Glutamatergic neuron (in vitro differentiated cells): ENCODE measurements around the gene ABHD15. TPM values are rescaled to one million over a fixed set of nuclear protein-coding genes. Genes with fewer than 3 reads are reported as not detected.

ENCODE experiments used
- DNase-seq: peaks from one replicate; pipeline ENCODE4 v3.0.0; 2022
- H3K27ac Mint-ChIP-seq: one replicate; pipeline ENCODE4 v1.8.0; 2020; ENCODE audit warnings: mild to moderate bottlenecking, mixed read lengths, inconsistent platforms; ENCODE audit not compliant: unreplicated experiment
- H3K27me3 Mint-ChIP-seq: one replicate; pipeline ENCODE4 v1.8.0; 2020; ENCODE audit warnings: mild to moderate bottlenecking, moderate library complexity, mixed read lengths, inconsistent platforms; ENCODE audit not compliant: unreplicated experiment
- H3K36me3 Mint-ChIP-seq: one replicate; pipeline ENCODE4 v1.8.0; 2020; ENCODE audit warnings: mild to moderate bottlenecking, mixed read lengths, inconsistent platforms; ENCODE audit not compliant: unreplicated experiment
- H3K4me1 Mint-ChIP-seq: one replicate; pipeline ENCODE4 v1.8.0; 2020; ENCODE audit warnings: mild to moderate bottlenecking, low read depth, mixed read lengths, inconsistent platforms; ENCODE audit not compliant: unreplicated experiment
- H3K4me3 Mint-ChIP-seq: one replicate; pipeline ENCODE4 v1.8.0; 2020; ENCODE audit warnings: mild to moderate bottlenecking, mixed read lengths, inconsistent platforms; ENCODE audit not compliant: unreplicated experiment
- H3K9me3 Mint-ChIP-seq: one replicate; pipeline ENCODE4 v1.8.0; 2020; ENCODE audit warnings: mild to moderate bottlenecking, moderate library complexity, mixed read lengths, inconsistent platforms; ENCODE audit not compliant: unreplicated experiment
- total RNA-seq: library from RNA; stranded (reverse); fragmentation: NEBNext Ultra II Directional; extraction: Animal tissue kit (Norgen Biotek cat#: 25700); gene quantifications from one replicate; pipeline ENCODE4 v1.2.1, GENCODE V29; 2021; ENCODE audit not compliant: unreplicated experiment
- TF ChIP-seq, protein P1 (sequence below): fragments of 200-600 bp; sonication (generic); IDR thresholded peaks from one replicate; pipeline ENCODE4 v1.5.0; 2021; ENCODE audit not compliant: partially characterized antibody, unreplicated experiment

Gene ABHD15
- total RNA-seq, 1 donor from 2014 or later: 2.5 TPM

DNA sequence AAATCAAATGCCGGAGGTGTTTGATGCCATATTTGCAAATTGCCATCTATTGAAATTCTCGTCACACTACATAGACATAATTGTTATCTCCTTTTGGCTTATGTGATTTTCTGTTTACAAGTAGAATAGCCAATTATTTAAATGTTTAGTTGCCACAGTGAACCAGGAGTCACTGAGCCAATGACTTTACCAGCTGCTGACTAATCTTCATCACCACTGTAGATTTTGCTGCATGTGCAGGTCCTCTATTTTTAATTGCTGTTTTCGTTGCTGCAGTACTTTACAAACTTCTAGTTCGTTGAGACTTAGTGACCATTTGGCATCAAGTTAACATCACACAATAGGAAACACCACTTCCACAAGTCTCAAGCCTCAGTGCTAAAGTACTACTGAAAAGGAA is 22.8 kb downstream of the ABHD15 start:
- TF ChIP-seq, protein P1, sequence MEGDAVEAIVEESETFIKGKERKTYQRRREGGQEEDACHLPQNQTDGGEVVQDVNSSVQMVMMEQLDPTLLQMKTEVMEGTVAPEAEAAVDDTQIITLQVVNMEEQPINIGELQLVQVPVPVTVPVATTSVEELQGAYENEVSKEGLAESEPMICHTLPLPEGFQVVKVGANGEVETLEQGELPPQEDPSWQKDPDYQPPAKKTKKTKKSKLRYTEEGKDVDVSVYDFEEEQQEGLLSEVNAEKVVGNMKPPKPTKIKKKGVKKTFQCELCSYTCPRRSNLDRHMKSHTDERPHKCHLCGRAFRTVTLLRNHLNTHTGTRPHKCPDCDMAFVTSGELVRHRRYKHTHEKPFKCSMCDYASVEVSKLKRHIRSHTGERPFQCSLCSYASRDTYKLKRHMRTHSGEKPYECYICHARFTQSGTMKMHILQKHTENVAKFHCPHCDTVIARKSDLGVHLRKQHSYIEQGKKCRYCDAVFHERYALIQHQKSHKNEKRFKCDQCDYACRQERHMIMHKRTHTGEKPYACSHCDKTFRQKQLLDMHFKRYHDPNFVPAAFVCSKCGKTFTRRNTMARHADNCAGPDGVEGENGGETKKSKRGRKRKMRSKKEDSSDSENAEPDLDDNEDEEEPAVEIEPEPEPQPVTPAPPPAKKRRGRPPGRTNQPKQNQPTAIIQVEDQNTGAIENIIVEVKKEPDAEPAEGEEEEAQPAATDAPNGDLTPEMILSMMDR: no peak
- H3K27ac Mint-ChIP-seq: no peak overlapping the region
- H3K9me3 Mint-ChIP-seq: peaks cover 2% of the 10 kb centered on the region
- no peak for DNase-seq
- no peaks in the 10 kb centered on the region for H3K36me3 Mint-ChIP-seq
- H3K4me3 Mint-ChIP-seq: no peak overlapping the region
- H3K27me3 Mint-ChIP-seq: peaks cover 2% of the 10 kb centered on the region
- H3K4me1 Mint-ChIP-seq: no peaks in the 10 kb centered on the region

GRCh38 chr17:29533976-29534375 is 32.9 kb downstream of the ABHD15 start:
- peaks cover 3% of the 10 kb centered on the region for H3K4me1 Mint-ChIP-seq
- no peak for DNase-seq
- H3K4me3 Mint-ChIP-seq: no peak overlapping the region
- TF ChIP-seq, protein P1: no peak
- peaks cover 14% of the 10 kb centered on the region for H3K9me3 Mint-ChIP-seq
- peaks cover 22% of the 10 kb centered on the region for H3K36me3 Mint-ChIP-seq
- H3K27ac Mint-ChIP-seq: peak overlapping the region; percentile 55
- H3K27me3 Mint-ChIP-seq: peaks cover 8% of the 10 kb centered on the region

- no peak overlapping the region for H3K27ac Mint-ChIP-seq
- TF ChIP-seq, protein P1: no peak
- peaks cover 3% of the 10 kb centered on the region for H3K4me1 Mint-ChIP-seq
- no peak for DNase-seq
- H3K4me3 Mint-ChIP-seq: no peak overlapping the region
- H3K9me3 Mint-ChIP-seq: peaks cover 4% of the 10 kb centered on the region
- peaks cover 5% of the 10 kb centered on the region for H3K36me3 Mint-ChIP-seq
- no peaks in the 10 kb centered on the region for H3K27me3 Mint-ChIP-seq
Measured at GRCh38 chr17:29526322-29526721, 40.5 kb downstream of the ABHD15 start.

DNA sequence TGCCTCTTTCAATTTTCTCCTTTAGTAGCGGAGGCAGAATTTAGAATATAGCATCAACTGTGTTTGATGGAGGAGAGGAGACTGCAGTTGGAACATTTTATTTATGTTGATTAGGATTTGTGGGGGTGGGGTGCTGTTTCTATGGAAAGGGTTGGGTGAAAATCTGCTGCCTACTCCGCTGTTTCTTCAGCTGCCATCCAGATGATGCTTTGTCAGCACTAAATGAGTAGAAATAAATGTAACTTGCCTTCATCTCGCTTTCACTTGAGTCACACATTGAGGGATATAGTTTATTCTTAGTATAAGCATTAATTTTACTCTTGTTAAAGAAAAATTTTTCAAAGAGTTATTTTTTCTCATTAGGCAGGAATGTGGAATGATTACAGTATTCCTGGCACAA is 42.1 kb downstream of the ABHD15 start:
- H3K27ac Mint-ChIP-seq: no peak overlapping the region
- DNase-seq: no peak
- H3K27me3 Mint-ChIP-seq: no peaks in the 10 kb centered on the region
- TF ChIP-seq, protein P1: no peak
- H3K4me1 Mint-ChIP-seq: peaks cover 3% of the 10 kb centered on the region
- peaks cover 2% of the 10 kb centered on the region for H3K9me3 Mint-ChIP-seq
- no peak overlapping the region for H3K4me3 Mint-ChIP-seq
- no peaks in the 10 kb centered on the region for H3K36me3 Mint-ChIP-seq

GRCh38 chr17:29518359-29518758 is 48.5 kb downstream of the ABHD15 start:
- peaks cover 1% of the 10 kb centered on the region for H3K27me3 Mint-ChIP-seq
- peaks cover 5% of the 10 kb centered on the region for H3K9me3 Mint-ChIP-seq
- TF ChIP-seq, protein P1: no peak

More at GRCh38 chr17:29518359-29518758, 48.5 kb downstream of the ABHD15 start:
- H3K36me3 Mint-ChIP-seq: no peaks in the 10 kb centered on the region
- H3K27ac Mint-ChIP-seq: no peak overlapping the region
- no peak for DNase-seq
- no peaks in the 10 kb centered on the region for H3K4me1 Mint-ChIP-seq
- H3K4me3 Mint-ChIP-seq: no peak overlapping the region
